ENCODE measurements around the gene CARMIL1.

Gene CARMIL1

DNA sequence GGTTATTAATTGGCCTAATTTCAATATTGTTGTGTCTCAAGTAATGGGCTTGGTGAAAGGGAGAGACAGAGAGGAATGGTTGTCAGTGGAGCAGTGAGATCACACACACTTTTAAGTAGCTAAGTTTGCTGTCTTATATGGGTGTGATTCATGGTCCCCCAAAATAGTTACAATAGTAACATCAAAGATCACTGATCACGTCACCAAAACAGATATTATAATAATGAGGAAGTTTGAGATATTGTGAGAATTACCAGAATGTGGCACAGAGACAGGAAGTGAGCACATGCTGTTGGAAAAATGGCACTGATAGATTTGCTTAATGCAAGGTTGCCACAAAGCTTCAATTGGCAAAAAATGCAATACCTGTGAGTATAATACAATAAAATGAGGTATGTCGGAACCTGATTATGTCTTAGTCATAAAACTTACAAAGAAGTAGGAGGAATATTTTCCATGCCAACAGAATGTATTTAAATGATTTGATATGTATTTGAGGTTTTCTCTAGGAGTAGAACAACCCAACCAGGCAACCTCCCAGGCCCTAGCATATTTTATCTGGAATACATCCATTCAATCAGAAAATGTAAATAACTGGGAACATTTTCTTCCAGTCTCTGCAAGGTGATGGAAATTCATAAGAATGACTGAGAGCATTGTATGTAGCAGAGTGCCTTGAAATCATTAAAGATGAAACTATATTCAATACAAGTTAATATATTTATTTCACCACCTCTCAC, 167.8 kb downstream of the CARMIL1 start:
- DNase-seq (ENCODE audit: low read depth), result no peak

DNA sequence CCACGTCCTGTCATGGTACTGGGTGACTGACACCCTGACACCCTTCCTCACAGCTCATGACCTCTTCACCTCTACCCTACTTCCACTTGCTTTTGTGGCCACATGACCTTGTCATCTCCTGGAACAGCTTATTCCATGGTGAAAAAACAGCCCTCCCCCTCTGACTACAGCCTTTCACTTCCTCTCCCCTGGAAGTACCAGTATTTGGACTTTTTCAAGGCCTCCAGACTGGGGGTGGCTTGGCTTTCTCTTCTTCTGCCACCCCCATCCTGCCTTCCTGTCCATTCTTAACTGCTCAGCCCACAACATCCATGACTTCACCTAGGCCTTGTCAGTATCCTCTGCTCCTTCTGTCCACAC, 168.4 kb downstream of the CARMIL1 start:
- no peak for DNase-seq (ENCODE audit: low read depth)

DNA sequence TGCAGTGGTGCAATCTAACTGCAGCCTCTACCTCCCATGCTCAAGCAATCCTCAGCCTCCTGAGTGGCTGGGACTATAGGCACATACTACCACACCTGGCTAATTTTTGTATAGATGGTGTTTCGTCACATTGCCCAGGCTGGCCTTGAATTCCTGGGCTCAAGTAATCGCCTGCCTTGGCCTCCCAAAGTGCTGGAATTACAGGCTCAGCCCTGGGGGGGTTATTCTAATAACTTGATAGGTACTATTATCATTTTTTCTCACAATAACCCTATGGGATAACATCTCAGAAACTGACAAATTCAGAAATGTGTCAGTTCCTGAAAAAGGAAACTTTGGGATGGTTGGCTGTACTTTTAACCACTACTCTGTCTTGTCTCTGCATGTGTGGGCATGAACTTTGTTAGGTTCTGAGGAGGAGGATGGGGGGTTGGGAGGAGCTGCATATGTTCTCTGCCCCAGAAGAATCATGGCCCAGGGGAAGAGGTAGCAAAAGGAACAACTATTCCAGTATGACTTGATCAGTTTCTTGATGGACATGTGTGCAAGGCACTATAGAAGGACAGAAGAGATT, 169.9 kb downstream of the CARMIL1 start:
- DNase-seq (ENCODE audit: low read depth), result no peak

DNA sequence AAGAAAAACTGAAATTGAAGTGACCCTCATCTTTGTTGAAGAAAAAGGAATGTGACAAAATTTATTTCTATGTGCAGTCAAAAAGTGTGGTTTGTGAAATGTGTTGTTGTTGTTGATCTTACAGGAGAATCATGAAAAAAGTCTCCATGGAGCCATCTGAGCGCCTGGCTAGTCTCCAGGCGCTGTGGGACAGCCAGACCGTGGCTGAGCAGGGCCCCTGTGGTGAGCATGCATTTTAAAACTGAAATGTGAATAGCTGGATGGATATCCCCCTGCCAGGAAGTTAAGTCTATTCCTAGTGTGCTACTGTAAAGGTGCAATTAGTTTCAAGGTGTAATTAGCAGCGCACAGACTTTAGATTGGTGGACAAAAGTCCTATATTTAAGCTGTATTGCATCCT, 170.6 kb downstream of the CARMIL1 start:
- DNase-seq (ENCODE audit: low read depth), result no peak

DNA sequence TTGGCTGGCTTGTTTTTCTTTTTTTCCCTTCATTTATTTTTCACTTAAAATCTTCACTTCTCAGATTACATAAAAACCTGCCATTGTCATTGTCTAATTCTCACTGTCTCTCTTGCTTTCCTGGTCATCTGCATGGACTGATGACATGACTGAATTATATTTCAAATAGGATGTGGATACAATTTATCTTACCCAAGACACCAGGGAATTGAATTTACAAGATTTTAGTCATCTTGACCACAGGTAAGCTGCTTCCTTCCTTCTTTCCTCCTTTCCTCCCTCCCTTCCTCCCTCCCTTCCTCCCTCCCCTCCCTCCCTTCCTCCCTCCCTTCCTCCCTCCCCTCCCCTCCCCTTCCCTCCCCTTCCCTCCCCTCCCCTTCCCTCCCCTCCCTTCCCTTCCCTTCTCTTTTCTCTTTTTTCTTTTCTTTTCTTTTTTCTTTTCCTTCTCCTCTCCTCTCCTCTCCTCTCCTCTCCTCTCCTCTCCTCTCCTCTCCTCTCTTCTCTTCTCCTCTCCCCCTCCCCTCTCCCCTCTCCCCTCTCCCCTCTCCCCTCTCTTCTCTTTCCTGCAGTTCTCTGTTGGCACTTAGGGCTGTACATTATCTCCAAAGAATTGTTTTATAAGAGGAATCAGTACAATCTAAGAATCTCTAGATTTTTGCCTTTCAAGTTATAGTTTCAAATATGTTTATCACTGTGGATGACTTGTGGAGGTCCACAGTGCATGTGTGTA, 171.5 kb downstream of the CARMIL1 start:
- DNase-seq (ENCODE audit: low read depth), result no peak

DNA sequence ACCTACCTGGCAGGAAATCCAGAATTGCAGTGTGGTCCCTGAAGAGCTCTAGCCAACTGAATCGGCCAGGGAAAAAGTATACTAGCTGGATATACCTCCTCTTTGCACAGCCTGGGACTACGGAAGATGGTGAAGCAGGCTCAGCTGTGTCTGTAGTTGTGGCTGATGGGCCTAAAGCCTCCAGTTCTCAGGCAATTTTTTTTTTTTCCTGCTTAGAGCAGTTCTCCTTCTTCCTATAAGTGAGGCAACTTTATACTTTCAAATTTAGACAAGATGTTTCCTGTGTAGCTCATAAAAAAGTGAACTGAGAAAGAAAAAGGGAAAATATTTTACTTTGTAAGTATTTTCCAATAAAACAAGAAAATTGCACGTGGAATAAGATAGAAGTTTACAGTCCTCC, 172.9 kb downstream of the CARMIL1 start:
- DNase-seq (ENCODE audit: low read depth), result no peak

DNA sequence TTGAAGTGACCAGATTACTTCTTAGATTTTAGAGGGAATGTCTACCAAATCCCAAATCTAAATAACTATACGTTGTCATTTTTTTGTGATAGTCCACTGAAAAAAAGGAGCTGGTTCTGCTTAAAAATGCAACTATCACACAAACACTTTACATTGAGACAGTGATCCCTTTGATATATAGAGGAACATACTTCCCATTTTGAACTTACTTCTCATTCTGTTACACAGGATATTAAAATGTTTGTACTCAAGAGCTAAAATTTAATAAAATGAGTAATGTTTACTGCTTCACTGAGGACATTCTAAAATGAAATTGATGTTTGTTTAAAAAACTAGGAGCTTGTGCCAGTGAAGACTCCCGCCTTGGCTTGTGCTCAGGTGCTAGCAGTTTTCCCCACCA, 174.1 kb downstream of the CARMIL1 start:
- DNase-seq (ENCODE audit: low read depth), result no peak

DNA sequence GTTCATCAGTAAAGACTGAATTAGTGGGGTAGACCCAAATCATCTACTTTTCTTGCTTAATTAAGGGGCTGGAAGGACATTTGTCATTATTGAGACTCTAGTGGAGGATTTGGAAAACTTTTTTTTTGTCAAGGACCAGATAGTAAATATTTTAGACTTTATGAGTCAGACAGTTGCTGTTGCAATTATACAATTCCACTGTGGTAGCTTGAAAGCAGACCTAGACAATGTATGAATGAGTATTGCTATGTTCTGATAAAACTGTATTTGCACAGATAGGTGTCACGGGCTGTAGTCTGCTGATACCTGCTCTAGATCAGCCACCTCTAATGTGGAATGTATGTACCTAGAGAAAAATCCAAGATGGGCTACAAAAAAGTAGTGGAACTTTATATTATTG, 175.0 kb downstream of the CARMIL1 start:
- no peak for DNase-seq (ENCODE audit: low read depth)

DNA sequence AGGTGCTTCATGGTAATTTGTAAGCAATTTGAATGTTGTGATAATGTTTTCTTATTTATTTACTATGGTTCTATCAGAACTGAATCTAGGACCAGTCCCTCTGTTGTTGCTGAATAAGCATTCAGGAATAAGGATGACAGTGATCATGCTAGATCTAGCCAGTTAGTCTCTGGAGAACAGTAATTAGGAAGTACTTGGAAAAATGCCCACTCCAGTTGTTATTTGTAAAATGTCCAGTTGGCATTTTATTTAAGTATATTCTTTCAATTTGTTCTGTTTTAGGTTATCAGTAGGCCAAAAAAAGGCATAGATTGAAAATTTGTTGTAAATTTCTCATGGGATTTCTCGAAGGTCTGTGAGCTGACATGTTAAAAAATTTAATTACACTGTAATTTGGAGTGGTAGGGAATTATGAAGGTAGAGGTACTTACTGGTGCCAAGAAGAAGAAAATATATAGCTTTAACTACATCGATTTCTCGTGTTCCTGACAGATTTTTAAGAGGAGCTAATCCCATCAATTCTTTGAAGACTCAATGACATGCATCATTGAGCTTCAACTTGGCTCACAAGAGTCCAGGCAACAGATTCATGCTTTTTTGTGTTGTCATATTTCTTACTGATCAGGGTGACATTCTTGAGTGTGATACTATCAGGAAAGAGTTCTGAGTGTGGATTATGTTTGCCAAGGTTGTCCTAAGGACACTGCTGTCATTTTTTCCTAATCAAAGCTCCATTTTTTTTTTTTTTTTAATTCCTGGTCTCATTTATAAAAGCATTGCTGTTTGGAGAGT, 177.3 kb downstream of the CARMIL1 start:
- no peak for DNase-seq (ENCODE audit: low read depth)

DNA sequence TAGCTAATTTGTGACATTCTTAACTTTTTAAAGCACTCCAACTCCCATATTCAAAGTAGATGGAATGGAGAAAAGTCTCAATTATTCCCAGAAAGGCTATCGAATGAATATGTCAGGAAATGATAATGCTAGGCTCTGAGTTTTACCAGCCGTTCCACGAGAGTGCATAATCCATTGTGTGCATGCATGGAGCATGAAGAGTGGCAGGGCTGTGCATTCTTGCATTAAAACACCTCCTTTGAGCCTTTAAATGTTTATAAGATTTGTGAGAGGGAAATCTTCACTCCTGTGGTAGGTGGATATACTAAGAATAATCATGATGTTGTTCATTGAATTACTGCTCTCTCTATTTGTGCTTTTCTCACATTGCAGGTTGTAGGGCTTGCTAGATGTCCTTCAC, 178.3 kb downstream of the CARMIL1 start:
- no peak for DNase-seq (ENCODE audit: low read depth)

DNA sequence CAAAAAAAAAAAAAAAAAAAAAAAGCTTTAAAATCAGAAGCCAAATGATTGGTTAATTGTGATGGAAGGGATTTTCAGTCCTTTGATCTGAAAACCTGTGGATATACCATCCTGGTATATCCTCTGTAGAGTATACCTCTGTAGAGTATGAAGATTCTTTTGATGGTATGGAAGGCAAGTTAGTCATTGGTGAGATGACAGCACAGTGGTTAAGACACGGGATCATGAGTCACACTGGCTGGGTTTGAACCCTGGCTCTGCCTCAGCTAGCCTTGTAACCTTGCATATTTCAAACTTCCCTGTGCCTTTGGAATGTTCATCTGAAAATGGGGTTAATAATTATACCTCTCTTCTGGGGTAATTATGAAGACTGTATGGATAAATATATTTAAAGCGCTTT, 179.3 kb downstream of the CARMIL1 start:
- DNase-seq (ENCODE audit: low read depth), result no peak

DNA sequence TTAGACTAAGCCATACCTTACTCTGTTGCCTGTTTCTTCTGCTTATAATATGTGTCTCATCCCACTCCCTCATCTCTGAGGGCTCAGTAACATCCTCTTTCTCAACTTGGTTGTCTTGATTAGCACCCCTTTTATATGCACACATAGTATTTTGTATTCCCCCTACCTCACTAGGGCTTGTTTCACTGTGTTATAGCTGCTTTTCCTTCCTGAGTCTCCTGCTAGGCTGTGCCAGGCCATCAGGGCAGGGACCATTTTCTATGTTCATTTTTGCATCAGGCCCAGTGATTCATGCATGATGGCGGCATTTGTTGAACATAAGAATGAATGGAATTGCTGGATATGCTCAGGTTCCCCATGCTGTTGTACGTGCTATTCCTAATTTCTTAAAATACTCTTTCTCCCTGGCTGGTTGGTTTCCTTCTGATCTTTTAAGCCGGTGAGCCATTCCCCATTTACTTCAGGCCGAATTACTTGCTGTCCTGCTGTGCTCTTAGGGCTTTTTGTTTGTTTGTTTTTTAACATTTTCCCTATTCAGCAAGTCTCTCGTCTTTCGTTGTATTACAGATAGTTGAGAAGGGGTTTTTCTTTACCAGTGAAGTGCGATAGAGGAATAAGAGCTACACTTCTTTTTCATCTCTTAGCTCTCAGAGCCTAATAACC, 183.2 kb downstream of the CARMIL1 start:
- no peak for DNase-seq (ENCODE audit: low read depth)

DNA sequence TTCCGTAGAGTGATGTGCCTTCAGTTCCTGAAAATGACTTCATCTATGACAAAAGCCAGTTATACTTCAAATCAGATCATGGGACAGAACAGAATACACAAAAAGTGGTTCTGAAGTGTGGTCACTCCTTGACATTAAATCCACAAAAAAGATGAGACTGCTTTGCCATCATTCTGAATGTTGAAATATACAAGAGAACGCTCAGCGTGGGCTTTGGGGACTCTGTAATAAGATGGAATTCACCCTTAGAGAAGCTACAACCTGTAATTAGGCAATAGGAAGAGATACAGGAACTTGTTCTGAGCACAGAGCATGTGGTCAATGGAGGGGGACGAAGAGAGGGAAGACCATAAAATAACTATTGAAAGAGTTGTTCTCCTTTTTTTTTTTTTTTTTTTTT, 184.3 kb downstream of the CARMIL1 start:
- DNase-seq (ENCODE audit: low read depth), result no peak

DNA sequence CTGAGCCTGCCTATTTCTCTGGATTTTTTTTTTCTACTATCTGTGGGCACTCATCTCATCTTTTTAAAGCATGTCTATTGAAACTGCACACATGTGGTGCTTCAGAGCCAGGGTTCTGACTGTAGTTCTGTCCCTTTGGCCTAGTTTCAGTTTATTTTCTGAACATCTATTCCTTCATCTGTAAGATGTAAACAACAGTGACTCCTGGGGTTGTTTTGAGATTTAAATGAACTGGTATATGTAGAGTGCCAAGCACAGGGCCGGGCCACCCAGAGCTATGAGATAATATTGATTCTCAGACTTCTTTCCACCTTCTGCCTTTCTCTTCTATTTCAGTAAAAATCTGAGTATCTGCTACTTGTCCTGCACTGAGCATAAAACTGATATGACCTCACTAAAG, 185.1 kb downstream of the CARMIL1 start:
- no peak for DNase-seq (ENCODE audit: low read depth)

DNA sequence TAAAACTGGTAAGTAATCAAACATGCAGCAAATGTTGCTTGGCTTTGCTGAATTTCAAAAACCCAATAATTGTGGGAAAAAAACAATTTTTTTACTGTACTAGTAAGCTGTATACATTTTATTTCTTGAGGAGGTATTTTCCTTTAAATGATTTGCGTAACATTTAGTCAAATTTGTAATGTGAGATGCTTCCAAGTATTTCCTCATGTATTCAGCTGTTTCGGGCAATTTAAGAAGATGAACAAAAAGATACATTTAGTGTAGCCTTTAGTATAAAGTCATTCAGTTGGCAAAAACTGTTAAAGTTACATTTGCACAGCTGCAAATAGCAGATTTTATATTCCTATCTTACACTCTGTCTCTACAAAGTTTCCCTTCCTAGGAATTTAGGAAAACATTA, 186.8 kb downstream of the CARMIL1 start:
- no peak for DNase-seq (ENCODE audit: low read depth)

DNA sequence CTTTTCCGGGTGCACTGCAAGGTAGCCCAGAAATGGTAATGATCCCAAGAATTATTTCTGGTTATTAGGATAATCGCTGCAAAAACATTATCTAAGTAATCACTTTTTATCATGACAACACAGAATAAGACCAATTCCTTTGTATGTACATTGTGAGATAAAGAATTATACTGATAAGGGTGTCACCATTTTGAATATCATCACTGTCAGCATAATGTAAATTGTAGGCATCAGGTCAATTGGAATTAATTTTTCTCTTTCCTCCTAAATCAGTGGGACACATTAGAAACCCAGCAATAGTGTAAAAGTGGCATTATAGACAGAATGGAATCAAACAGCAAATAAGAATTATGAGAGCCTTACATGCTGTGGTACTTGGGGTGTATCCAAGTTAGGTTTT, 189.7 kb downstream of the CARMIL1 start:
- DNase-seq (ENCODE audit: low read depth), result no peak

DNA sequence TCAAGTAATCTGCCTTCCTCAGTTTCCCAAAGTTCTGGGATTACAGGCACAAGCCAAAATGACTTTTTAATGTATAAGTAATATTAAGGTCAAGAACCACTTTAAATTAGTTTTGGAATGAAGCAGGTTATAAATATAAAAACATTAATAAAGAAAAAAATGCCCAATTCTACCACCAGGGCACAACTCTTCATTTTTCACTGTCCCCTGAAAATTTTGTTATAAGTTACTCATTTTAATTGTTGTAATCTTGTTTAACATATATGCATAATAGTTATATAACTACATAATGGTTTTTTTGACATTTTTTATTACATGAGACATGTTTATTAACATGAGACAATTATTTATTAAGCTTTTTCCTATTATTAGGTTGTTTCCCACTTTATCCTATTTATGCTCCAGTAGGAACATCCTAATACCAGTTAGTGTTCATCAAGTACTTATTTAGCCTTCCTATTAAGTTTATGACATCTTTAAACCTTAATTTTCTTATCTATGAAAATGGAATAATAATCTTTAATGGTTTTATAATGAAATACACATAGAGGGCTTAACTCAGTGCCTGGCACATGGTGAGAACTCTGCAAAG, 190.7 kb downstream of the CARMIL1 start:
- DNase-seq (ENCODE audit: low read depth), result no peak

DNA sequence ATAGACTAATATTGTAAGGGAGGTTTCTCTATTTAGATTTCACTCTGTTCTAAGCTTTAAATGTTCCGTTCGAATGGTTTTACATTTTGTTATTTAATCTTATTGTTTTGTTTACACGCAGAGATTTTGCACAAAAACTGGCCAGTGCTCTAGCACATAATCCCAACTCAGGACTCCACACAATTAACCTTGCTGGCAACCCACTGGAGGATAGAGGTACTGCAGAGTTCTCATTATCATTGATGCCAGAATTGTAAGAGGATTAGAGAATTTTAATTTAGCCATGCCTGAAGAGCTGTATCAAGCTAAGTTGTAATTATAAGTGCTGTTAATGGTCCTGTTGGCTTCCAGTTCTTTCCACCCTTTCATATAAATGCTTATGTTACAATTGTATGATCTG, 193.1 kb downstream of the CARMIL1 start:
- DNase-seq (ENCODE audit: low read depth), result no peak

DNA sequence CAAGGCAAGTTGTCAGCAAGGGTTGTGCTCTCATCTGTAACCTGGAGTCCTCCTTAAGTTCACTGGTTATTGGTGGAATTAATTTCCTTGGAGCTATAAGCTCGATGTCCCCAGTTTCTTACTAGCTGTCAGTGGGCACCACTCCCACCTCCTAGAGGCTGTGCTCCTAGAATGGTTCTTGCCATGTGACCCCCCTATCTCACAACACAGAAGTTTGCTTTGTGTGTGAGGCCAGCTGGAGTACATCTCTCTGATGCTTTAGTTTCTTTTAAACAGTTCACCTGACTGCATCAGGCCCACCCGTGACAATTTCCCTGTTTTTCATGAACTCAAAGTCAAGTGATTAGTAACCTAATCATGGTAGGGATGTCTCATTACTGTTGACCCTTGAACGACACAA, 193.7 kb downstream of the CARMIL1 start:
- DNase-seq (ENCODE audit: low read depth), result no peak

DNA sequence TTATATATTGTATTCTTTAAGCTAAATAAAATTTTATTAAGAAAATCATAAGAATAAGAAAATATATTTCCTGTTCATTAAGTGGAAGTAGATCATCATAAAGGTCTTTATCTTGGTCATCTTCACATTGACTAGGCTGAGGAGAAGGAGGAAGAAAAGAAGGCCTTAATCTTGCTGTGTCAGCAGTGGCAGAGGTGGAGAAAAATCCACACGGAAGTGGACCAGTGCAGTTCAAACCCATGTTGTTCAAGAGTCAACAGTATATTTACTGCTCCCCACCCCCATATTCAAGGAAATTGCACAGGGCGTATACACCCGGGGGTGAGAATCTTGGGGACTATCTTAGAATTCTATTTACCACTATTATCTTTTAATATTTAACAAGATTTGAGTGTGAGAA, 194.3 kb downstream of the CARMIL1 start:
- no peak for DNase-seq (ENCODE audit: low read depth)

DNA sequence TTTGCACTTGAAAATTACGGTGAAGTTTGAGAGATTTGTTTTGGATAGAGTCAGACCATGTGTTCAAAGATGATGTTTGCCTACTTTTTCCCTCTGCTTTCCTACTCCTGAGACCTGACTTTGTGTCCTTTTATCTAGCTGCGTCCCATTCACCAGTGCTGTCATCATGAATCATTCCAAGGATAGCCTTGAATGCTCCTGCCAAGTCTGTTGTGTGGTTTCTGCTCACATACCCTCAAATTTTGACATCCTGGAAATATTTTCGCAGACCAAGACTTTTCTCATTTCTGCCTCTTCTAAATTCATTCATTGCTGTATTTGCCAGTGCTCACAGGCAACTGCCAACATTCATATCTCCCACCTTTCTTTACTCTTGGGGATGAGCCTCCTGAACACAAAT, 197.0 kb downstream of the CARMIL1 start:
- no peak for DNase-seq (ENCODE audit: low read depth)
